ENCODE measurements around the gene STUM. TPM values are rescaled to one million over a fixed set of nuclear protein-coding genes. Genes with fewer than 3 reads are reported as not detected.

STUM gene
- total and polyA plus RNA-seq, 2 experiments from 2014 or later: 0.23 to 1.3 TPM

DNA sequence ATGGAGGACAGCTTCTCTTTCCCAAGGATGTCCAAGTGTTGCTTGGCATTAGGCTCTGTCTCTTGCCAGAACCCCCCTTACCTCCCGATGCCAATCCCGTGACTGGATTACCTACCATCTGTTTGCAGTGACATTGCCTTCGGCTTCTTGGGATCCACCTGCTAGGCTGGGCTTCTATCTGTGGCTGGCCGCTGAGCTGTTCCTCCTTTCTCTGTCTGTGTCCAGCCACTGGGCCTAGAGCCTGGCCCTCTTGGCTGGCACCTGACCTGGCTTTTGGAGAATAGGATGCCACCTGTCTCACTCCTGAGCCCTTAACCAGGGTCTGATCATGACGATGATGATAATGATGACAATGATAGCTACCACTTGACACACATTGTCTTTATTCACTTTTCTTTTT, 41.6 kb upstream of the STUM start:
- Mint-ChIP-seq H3K4me3 (no peak overlapping the region), H3K27me3 (ENCODE audit: insufficient read depth, low read depth, poor library complexity) (peaks cover 9% of the 10 kb centered on the region)
- no peaks in the 10 kb centered on the region for H3K4me1 ChIP-seq (ENCODE audit: insufficient read depth)

More for the DNA sequence above, 41.6 kb upstream of the STUM start:
- no peaks in the 10 kb centered on the region for H3K79me2 ChIP-seq (replicated peaks; ENCODE audit: insufficient read depth)
- H3K9me2 ChIP-seq (ENCODE audit: insufficient read depth): no peaks in the 10 kb centered on the region
- no peak overlapping the region for H2AFZ ChIP-seq
- H3K4me2 ChIP-seq: no peak overlapping the region
- no peak for ATAC-seq
- H4K20me1 ChIP-seq (replicated peaks; ENCODE audit: insufficient read depth): no peaks in the 10 kb centered on the region
- H3K27me3 ChIP-seq (ENCODE audit: insufficient read depth): no peaks in the 10 kb centered on the region
- DNase-seq (ENCODE audit: low spot score): no peak
- H3K36me3 ChIP-seq (ENCODE audit: insufficient read depth): no peaks in the 10 kb centered on the region
- H3K4me3 ChIP-seq: no peak overlapping the region
- Mint-ChIP-seq H3K4me1 (no peaks in the 10 kb centered on the region), H3K27ac (no peak overlapping the region), H3K9me3 (no peaks in the 10 kb centered on the region), H3K36me3 (ENCODE audit: low read depth) (no peaks in the 10 kb centered on the region)
- no peaks in the 10 kb centered on the region for H3F3A ChIP-seq (replicated peaks; ENCODE audit: low read depth)
- H3K27ac ChIP-seq (ENCODE audit: low read depth): no peak overlapping the region
- TF ChIP-seq EZH2 (IDR thresholded peaks at IDR 0.05; ENCODE audit: low read depth, unreplicated experiment): no peak
- TF ChIP-seq ZNF331 (CRISPR knock-in tag; IDR thresholded peaks at IDR 0.05; ENCODE audit: low read depth): no peak
- TF ChIP-seq, protein P1, sequence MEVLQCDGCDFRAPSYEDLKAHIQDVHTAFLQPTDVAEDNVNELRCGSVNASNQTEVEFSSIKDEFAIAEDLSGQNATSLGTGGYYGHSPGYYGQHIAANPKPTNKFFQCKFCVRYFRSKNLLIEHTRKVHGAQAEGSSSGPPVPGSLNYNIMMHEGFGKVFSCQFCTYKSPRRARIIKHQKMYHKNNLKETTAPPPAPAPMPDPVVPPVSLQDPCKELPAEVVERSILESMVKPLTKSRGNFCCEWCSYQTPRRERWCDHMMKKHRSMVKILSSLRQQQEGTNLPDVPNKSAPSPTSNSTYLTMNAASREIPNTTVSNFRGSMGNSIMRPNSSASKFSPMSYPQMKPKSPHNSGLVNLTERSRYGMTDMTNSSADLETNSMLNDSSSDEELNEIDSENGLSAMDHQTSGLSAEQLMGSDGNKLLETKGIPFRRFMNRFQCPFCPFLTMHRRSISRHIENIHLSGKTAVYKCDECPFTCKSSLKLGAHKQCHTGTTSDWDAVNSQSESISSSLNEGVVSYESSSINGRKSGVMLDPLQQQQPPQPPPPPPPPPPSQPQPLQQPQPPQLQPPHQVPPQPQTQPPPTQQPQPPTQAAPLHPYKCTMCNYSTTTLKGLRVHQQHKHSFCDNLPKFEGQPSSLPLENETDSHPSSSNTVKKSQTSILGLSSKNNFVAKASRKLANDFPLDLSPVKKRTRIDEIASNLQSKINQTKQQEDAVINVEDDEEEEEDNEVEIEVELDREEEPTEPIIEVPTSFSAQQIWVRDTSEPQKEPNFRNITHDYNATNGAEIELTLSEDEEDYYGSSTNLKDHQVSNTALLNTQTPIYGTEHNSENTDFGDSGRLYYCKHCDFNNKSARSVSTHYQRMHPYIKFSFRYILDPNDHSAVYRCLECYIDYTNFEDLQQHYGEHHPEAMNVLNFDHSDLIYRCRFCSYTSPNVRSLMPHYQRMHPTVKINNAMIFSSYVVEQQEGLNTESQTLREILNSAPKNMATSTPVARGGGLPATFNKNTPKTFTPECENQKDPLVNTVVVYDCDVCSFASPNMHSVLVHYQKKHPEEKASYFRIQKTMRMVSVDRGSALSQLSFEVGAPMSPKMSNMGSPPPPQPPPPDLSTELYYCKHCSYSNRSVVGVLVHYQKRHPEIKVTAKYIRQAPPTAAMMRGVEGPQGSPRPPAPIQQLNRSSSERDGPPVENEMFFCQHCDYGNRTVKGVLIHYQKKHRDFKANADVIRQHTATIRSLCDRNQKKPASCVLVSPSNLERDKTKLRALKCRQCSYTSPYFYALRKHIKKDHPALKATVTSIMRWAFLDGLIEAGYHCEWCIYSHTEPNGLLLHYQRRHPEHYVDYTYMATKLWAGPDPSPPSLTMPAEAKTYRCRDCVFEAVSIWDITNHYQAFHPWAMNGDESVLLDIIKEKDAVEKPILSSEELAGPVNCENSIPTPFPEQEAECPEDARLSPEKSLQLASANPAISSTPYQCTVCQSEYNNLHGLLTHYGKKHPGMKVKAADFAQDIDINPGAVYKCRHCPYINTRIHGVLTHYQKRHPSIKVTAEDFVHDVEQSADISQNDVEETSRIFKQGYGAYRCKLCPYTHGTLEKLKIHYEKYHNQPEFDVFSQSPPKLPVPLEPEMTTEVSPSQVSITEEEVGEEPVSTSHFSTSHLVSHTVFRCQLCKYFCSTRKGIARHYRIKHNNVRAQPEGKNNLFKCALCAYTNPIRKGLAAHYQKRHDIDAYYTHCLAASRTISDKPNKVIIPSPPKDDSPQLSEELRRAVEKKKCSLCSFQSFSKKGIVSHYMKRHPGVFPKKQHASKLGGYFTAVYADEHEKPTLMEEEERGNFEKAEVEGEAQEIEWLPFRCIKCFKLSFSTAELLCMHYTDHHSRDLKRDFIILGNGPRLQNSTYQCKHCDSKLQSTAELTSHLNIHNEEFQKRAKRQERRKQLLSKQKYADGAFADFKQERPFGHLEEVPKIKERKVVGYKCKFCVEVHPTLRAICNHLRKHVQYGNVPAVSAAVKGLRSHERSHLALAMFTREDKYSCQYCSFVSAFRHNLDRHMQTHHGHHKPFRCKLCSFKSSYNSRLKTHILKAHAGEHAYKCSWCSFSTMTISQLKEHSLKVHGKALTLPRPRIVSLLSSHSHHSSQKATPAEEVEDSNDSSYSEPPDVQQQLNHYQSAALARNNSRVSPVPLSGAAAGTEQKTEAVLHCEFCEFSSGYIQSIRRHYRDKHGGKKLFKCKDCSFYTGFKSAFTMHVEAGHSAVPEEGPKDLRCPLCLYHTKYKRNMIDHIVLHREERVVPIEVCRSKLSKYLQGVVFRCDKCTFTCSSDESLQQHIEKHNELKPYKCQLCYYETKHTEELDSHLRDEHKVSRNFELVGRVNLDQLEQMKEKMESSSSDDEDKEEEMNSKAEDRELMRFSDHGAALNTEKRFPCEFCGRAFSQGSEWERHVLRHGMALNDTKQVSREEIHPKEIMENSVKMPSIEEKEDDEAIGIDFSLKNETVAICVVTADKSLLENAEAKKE (CRISPR knock-in tag; IDR thresholded peaks at IDR 0.05): no peak
- no peak for TF ChIP-seq EZH2phosphoT487 (IDR thresholded peaks at IDR 0.05; ENCODE audit: unreplicated experiment)
- no peak for TF ChIP-seq NANOG (IDR thresholded peaks at IDR 0.05; ENCODE audit: borderline replicate concordance)
- TF ChIP-seq, protein P2, sequence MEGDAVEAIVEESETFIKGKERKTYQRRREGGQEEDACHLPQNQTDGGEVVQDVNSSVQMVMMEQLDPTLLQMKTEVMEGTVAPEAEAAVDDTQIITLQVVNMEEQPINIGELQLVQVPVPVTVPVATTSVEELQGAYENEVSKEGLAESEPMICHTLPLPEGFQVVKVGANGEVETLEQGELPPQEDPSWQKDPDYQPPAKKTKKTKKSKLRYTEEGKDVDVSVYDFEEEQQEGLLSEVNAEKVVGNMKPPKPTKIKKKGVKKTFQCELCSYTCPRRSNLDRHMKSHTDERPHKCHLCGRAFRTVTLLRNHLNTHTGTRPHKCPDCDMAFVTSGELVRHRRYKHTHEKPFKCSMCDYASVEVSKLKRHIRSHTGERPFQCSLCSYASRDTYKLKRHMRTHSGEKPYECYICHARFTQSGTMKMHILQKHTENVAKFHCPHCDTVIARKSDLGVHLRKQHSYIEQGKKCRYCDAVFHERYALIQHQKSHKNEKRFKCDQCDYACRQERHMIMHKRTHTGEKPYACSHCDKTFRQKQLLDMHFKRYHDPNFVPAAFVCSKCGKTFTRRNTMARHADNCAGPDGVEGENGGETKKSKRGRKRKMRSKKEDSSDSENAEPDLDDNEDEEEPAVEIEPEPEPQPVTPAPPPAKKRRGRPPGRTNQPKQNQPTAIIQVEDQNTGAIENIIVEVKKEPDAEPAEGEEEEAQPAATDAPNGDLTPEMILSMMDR (conservative IDR thresholded peaks at IDR 0.05; ENCODE audit: low read depth in 2 of 2): no peak
- no peak for TF ChIP-seq ZNF114 (CRISPR knock-in tag; IDR thresholded peaks at IDR 0.05)
- TF ChIP-seq POLR2AphosphoS5 (IDR thresholded peaks at IDR 0.05; ENCODE audit: low read depth): no peak
- TF ChIP-seq STAT1 (IDR thresholded peaks at IDR 0.05; ENCODE audit: unreplicated experiment): no peak
- TF ChIP-seq CREB1 (CRISPR knock-in tag; IDR thresholded peaks at IDR 0.05; ENCODE audit: low read depth): no peak
- TF ChIP-seq, protein P3, sequence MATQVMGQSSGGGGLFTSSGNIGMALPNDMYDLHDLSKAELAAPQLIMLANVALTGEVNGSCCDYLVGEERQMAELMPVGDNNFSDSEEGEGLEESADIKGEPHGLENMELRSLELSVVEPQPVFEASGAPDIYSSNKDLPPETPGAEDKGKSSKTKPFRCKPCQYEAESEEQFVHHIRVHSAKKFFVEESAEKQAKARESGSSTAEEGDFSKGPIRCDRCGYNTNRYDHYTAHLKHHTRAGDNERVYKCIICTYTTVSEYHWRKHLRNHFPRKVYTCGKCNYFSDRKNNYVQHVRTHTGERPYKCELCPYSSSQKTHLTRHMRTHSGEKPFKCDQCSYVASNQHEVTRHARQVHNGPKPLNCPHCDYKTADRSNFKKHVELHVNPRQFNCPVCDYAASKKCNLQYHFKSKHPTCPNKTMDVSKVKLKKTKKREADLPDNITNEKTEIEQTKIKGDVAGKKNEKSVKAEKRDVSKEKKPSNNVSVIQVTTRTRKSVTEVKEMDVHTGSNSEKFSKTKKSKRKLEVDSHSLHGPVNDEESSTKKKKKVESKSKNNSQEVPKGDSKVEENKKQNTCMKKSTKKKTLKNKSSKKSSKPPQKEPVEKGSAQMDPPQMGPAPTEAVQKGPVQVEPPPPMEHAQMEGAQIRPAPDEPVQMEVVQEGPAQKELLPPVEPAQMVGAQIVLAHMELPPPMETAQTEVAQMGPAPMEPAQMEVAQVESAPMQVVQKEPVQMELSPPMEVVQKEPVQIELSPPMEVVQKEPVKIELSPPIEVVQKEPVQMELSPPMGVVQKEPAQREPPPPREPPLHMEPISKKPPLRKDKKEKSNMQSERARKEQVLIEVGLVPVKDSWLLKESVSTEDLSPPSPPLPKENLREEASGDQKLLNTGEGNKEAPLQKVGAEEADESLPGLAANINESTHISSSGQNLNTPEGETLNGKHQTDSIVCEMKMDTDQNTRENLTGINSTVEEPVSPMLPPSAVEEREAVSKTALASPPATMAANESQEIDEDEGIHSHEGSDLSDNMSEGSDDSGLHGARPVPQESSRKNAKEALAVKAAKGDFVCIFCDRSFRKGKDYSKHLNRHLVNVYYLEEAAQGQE (IDR thresholded peaks at IDR 0.05; ENCODE audit: unreplicated experiment): no peak
- TF ChIP-seq, protein P4, sequence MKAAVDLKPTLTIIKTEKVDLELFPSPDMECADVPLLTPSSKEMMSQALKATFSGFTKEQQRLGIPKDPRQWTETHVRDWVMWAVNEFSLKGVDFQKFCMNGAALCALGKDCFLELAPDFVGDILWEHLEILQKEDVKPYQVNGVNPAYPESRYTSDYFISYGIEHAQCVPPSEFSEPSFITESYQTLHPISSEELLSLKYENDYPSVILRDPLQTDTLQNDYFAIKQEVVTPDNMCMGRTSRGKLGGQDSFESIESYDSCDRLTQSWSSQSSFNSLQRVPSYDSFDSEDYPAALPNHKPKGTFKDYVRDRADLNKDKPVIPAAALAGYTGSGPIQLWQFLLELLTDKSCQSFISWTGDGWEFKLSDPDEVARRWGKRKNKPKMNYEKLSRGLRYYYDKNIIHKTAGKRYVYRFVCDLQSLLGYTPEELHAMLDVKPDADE (IDR thresholded peaks at IDR 0.05): no peak
- TF ChIP-seq JUNB (IDR thresholded peaks at IDR 0.05; ENCODE audit: unreplicated experiment): no peak
